Thymus (tissue), 11 donors: ENCODE results near the gene SESN2. TPM values are rescaled to one million over a fixed set of nuclear protein-coding genes. Genes with fewer than 3 reads are reported as not detected.

Experiments
- DNase-seq, 9 donors: peaks; one replicate each; pipeline ENCODE4 v3.0.0-alpha.2; 2013; ENCODE audit warnings: low spot score in 9 of 9, low read depth in 6 of 9, missing footprints in 1 of 9
- H3K27ac ChIP-seq, 2 donors: one replicate each; pipeline ENCODE4 v1.5.1; 2013; ENCODE audit warnings: control low read depth in 1 of 2, low read depth in 1 of 2, low read length in 1 of 2, mild to moderate bottlenecking in 1 of 2, moderate library complexity in 1 of 2
- H3K27me3 ChIP-seq, 2 donors: one replicate each; pipeline ENCODE4 v1.5.1; 2013; ENCODE audit warnings: low read length in 1 of 2; ENCODE audit not compliant: control insufficient read depth in 2 of 2, insufficient read depth in 1 of 2
- H3K36me3 ChIP-seq, 2 donors: one replicate each; pipeline ENCODE4 v1.5.1; 2013; ENCODE audit warnings: low read length in 1 of 2, mild to moderate bottlenecking in 1 of 2, moderate library complexity in 1 of 2; ENCODE audit not compliant: control insufficient read depth in 2 of 2, insufficient read depth in 2 of 2
- H3K4me1 ChIP-seq, 2 donors: one replicate each; pipeline ENCODE4 v1.5.1; 2013; ENCODE audit warnings: low read length in 2 of 2; ENCODE audit not compliant: control insufficient read depth in 2 of 2, insufficient read depth in 2 of 2
- H3K4me3 ChIP-seq, 2 donors: one replicate each; pipeline ENCODE4 v1.5.1; 2013; ENCODE audit warnings: low read length in 2 of 2, control low read depth in 1 of 2, mild to moderate bottlenecking in 1 of 2
- H3K9me3 ChIP-seq, 2 donors: one replicate each; pipeline ENCODE4 v1.5.1; 2013; ENCODE audit warnings: low read length in 1 of 2, mild to moderate bottlenecking in 1 of 2; ENCODE audit not compliant: control insufficient read depth in 2 of 2, insufficient read depth in 1 of 2
- WGBS: extraction: QIAGEN DNeasy Blood & Tissue Kit; methylation state at CpG from one replicate; pipeline ENCODE4 v1.1.7; 2013; 5-methylcytosine and 5-hydroxymethylcytosine counted together
- polyA plus RNA-seq: library from polyadenylated mRNA; stranded (reverse); fragments of 200-250 nt; gene quantifications from one replicate; pipeline ENCODE4 v1.2.3, GENCODE V29; 2013
- total RNA-seq: library from RNA; stranded (reverse); fragments of 120-200 nt; gene quantifications from one replicate; pipeline ENCODE4 v1.2.4, GENCODE V29; 2013
- donor health status: healthy.

SESN2 gene
- total and polyA plus RNA-seq, 2 donors = 4.0 to 6.7 TPM

DNA sequence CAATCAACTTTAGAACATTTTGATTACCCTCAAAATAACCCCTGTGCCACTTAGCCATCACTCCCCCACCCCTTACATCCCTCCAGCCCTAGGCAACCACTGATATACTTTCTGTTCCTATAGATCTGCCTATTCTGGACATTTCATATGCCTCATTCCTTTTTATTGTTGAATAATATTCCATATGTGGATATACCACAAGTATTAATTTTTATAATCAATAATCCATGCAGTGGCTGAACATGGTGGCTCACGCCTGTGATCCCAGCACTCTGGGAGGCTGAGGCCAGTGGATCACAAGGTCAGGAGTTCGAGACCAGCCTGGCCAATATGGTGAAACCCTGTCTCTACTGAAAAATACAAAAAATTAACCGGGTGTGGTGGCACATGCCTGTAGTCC, 49.4 kb downstream of the SESN2 start:
- Histone ChIP-seq H3K27ac (no peak overlapping the region), H3K36me3 (no peaks in the 10 kb centered on the region), H3K9me3 (peaks cover 0 to 4% of the 10 kb centered on the region in 2 donors), H3K4me1 (peaks cover 0 to 6% of the 10 kb centered on the region in 2 donors), H3K4me3 (no peak overlapping the region), H3K27me3 (no peaks in the 10 kb centered on the region)
- no peak for DNase-seq
- WGBS = 95% methylated on average over 3 of the region's 3 CpGs

DNA sequence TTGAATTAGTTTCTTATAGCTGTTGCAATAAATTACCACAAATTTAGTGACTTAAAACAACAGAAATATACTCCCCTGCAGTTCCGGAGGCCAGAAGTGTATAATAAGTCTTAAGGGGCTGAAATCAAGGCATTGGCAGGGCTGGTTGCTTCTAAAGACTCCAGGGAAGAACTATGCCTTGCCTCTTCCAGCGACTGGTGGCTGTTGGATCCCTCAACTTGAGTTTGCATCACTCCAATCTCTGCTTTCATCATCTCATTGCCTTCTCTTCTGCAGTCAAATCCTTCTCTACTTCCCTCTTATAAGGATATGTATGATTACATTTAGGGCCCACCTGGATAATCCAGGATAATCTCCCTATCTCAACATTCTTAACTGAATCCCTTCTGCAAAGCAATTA, 50.4 kb downstream of the SESN2 start:
- H3K27me3 ChIP-seq = no peaks in the 10 kb centered on the region
- DNase-seq = no peak
- H3K4me3 ChIP-seq = no peak overlapping the region
- peaks cover 0 to 4% of the 10 kb centered on the region in 2 donors for H3K9me3 ChIP-seq
- 96% methylated on average over 2 of the region's 2 CpGs for WGBS
- peaks cover 0 to 6% of the 10 kb centered on the region in 2 donors for H3K4me1 ChIP-seq
- no peaks in the 10 kb centered on the region for H3K36me3 ChIP-seq
- no peak overlapping the region for H3K27ac ChIP-seq

DNA sequence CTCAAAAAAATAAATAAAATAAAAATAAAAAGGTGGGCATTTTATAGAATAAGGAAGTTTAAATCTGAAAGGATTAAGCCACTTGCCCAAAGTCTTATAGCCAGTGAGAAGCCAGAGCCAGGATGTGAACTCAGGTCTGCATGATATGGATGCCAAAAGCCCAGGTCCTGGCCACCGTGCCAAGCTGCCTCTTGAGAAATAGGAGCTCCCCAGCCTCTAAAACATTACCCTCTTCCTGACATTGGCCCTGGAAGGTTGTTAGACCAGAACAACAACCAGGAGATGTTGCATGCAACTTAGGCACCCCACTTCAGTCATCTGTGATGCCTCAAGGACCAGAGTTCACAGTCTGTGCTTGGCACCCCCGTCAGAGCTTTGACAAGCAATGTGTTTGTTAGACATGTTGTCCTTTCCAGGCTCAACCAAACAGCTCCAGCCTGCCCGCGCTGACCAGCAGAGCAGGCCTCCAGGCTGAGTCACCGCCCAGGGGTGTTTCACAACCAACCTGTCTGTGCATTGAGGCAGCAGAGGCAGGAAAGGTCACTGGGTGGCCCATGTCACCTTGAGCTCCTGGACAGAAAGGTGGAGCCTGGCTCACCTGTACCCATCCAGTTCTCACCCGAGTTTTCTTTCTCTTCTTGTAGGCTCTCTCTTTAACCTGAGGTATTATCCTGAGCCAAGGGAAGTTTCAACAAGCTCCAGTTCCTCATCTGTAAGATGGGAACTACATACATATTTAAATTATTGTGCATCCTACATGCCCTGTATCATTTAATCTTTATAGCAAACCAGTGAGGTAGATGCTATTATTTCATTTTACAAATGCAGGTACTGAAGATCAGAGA, 54.6 kb downstream of the SESN2 start:
- WGBS = 95% methylated on average over 6 of the region's 6 CpGs

DNA sequence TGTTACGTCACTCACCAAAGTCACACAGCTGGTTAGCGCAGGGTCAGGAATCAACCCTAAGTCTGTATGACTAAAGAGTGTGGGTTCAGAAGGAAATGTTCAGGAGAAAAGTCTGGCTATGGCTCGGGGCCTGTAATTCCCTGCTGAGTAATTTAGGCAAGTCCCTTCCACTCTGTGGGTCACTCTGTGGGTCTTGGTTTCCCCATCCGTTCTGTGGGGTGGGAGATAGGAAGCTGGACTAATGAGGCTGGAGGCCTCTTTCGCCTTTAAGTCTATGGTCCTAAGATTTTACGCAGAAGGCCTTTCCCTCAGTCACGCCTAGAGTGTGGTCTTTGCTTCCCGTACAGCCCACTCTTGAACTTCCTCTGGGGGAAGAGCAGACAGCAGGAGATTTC, 55.2 kb downstream of the SESN2 start:
- Histone ChIP-seq H3K4me3 (no peak overlapping the region), H3K9me3 (no peaks in the 10 kb centered on the region), H3K4me1 (no peaks in the 10 kb centered on the region), H3K27me3 (no peaks in the 10 kb centered on the region), H3K27ac (no peak overlapping the region), H3K36me3 (no peaks in the 10 kb centered on the region)
- no peak for DNase-seq
- 83% methylated on average over 8 of the region's 8 CpGs for WGBS

More for the DNA sequence above, 54.6 kb downstream of the SESN2 start:
- Histone ChIP-seq H3K27ac (no peak overlapping the region), H3K36me3 (no peaks in the 10 kb centered on the region), H3K9me3 (peaks cover 0 to under 1% of the 10 kb centered on the region in 2 donors), H3K4me1 (no peaks in the 10 kb centered on the region), H3K4me3 (no peak overlapping the region), H3K27me3 (no peaks in the 10 kb centered on the region)
- DNase-seq = no peak

DNA sequence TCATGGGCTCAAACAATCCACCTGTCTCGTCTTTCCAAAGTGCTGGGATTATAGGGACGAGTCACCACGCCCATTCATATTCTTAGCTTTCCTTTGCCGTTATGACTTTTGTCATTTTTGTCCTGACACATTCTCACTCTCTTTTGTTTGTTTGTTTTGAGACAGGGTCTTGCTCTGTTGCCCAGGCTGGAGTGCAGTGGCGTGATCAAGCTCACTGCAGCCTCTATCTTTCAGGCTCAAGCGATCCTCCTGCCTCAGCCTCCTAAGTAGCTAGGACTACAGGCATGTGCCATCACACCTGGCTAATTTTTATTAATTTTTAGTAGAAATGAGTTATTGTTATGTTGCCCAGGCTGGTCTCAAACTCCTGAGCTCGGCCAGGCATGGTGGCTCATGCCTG, 57.7 kb downstream of the SESN2 start:
- Histone ChIP-seq H3K9me3 (no peaks in the 10 kb centered on the region), H3K36me3 (no peaks in the 10 kb centered on the region), H3K4me3 (no peak overlapping the region), H3K4me1 (no peaks in the 10 kb centered on the region), H3K27me3 (no peaks in the 10 kb centered on the region), H3K27ac (no peak overlapping the region)
- no peak for DNase-seq
- WGBS = 95% methylated on average over 7 of the region's 7 CpGs

DNA sequence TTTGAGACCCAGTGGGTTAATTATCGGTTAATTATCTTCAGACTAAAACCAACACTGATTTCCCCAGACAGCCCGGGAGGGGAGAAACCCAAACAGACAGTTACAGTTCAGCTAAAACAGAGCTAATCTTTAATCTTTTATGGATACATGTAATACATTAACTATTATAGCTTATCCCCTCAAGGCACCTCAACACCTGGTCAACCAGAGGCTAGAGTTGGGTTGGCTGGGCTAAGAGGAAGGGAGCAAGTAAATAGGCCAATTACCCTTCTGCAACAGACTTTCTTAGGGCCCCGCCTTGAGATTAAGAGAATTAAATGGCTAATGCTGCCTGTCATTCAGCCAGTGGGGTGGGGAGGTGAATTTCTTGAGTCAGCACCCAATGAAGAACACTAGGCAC, 62.9 kb downstream of the SESN2 start:
- Histone ChIP-seq H3K9me3 (no peaks in the 10 kb centered on the region), H3K36me3 (no peaks in the 10 kb centered on the region), H3K4me1 (no peaks in the 10 kb centered on the region), H3K27me3 (no peaks in the 10 kb centered on the region), H3K4me3 (no peak overlapping the region), H3K27ac (no peak overlapping the region)
- WGBS = 97% methylated on average over 3 of the region's 3 CpGs
- no peak for DNase-seq

DNA sequence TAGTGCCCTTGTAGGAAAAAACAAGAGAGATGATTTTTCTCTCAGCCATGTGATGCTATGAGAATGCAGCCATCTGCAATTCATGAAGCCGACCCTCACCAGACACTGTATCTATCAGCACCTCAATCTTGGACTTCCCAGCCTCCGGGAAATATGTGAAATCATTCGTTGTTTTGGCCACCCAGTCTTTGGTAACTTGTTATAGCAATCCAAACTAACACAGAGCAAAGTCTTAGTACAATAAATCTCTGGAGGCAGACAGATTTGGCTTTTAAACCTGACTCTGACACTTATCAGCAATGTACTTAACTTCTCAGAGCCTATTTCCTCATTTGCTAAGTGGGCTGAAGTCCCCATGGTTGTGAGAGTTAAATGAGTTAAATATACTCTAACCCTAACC, 64.4 kb downstream of the SESN2 start:
- no peak for DNase-seq

DNA sequence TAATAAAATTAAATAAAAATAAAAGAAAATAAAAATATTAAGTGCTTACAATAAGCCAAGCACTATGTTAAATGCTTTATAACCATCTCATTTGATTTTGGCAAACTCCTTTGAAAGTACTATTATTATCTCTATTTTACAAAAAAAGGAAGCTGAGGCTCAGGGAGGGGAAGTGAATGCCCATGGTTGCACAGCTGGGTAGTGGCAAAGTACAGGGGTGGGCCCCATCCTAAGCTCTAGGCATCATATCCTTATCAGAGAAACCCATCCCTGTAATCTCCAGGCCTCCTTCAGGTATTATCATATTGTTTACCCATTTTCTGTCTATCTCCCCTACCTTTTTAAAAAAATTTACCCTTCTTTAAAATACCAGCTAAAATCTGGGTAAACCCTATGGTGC, 67.2 kb downstream of the SESN2 start:
- Histone ChIP-seq H3K36me3 (peaks cover 5 to 9% of the 10 kb centered on the region in 2 donors), H3K27ac (no peak overlapping the region), H3K4me3 (no peak overlapping the region), H3K4me1 (peaks cover 9 to 13% of the 10 kb centered on the region in 2 donors), H3K9me3 (no peaks in the 10 kb centered on the region), H3K27me3 (no peaks in the 10 kb centered on the region)
- DNase-seq = no peak

More for the DNA sequence above, 64.4 kb downstream of the SESN2 start:
- 25% methylated on average over 3 of the region's 3 CpGs for WGBS
- Histone ChIP-seq H3K27ac (no peak overlapping the region), H3K27me3 (no peaks in the 10 kb centered on the region), H3K36me3 (no peaks in the 10 kb centered on the region), H3K4me1 (peaks cover 4 to 8% of the 10 kb centered on the region in 2 donors), H3K9me3 (no peaks in the 10 kb centered on the region), H3K4me3 (no peak overlapping the region)

DNA sequence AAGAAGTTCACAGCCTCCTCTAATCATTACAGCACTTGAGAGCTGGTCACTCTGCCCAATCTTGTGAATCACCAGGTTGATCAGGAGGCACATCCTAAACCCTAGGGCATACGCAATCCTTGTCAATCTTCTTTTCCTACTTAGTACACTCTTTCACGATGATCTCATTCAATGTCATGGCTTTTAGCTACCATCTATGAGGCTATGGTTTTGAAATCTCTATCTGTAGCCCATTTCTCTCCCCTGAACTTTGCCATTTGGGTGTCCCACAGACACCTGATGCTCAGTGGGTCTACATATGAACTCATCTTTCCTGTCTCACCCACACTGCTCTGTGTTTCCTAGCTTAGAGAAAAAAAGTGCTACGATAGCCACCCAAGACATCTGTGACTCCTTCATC, 67.7 kb downstream of the SESN2 start:
- Histone ChIP-seq H3K36me3 (peaks cover 9 to 13% of the 10 kb centered on the region in 2 donors), H3K27ac (no peak overlapping the region), H3K9me3 (no peaks in the 10 kb centered on the region), H3K4me3 (no peak overlapping the region), H3K27me3 (no peaks in the 10 kb centered on the region), H3K4me1 (peaks cover 10 to 13% of the 10 kb centered on the region in 2 donors)
- DNase-seq = no peak
- WGBS = 93% methylated on average over 3 of the region's 3 CpGs
